ENCODE data around the gene ATG10.

GRCh38 chr5:82259172-82259800 lies 287.5 kb downstream of the ATG10 start:
- TF ChIP-seq NFIC (IDR thresholded peaks at IDR 0.05; ENCODE audit: borderline replicate concordance) (no peak), ZBTB33 (IDR thresholded peaks at IDR 0.05; ENCODE audit: borderline replicate concordance, low read depth) (no peak), EZH2phosphoT487 (IDR thresholded peaks at IDR 0.05; ENCODE audit: borderline replicate concordance, low read depth) (no peak), SMC3 (IDR thresholded peaks at IDR 0.05; ENCODE audit: low read depth, low read length) (peak; percentile 32), FOSL2 (IDR thresholded peaks at IDR 0.05; ENCODE audit: borderline replicate concordance, low read depth) (no peak), TEAD4 (IDR thresholded peaks at IDR 0.05; ENCODE audit: borderline replicate concordance, insufficient read depth) (no peak)
